ENCODE measurements around the gene C14orf93.

GRCh38 chr14:23015618-23016017 lies 5.7 kb upstream of the C14orf93 start:
- TF ChIP-seq CTCF (IDR thresholded peaks at IDR 0.05; ENCODE audit: poor library complexity, severe bottlenecking) (no peak), TAF1 (IDR thresholded peaks at IDR 0.05; ENCODE audit: low read depth) (no peak), EP300 (conservative IDR thresholded peaks at IDR 0.05; ENCODE audit: poor library complexity, severe bottlenecking) (no peak), EZH2 (IDR thresholded peaks at IDR 0.05; ENCODE audit: borderline replicate concordance, insufficient read depth, low read length, poor library complexity, severe bottlenecking) (no peak), REST (IDR thresholded peaks at IDR 0.05; ENCODE audit: borderline replicate concordance) (no peak), POLR2AphosphoS5 (IDR thresholded peaks at IDR 0.05) (no peak), SMC3 (conservative IDR thresholded peaks at IDR 0.05; ENCODE audit: poor library complexity) (no peak), MXI1 (conservative IDR thresholded peaks at IDR 0.05; ENCODE audit: poor library complexity, severe bottlenecking) (no peak), RAD21 (conservative IDR thresholded peaks at IDR 0.05) (no peak)

Measured in neural cell (in vitro differentiated cells).